ENCODE results near the gene TMEM198. TPM values are rescaled to one million over a fixed set of nuclear protein-coding genes. Genes with fewer than 3 reads are reported as not detected.
A peak's percentile ranks its signal among the peaks of the same experiment; 100 is the strongest.

TMEM198 gene
- total and polyA plus RNA-seq, 9 of the 15 experiments (the other 6 are each of a cell fraction or from before 2014, with no cell fraction given), result 0.03 to 3.8 (median 1.0) TPM

DNA sequence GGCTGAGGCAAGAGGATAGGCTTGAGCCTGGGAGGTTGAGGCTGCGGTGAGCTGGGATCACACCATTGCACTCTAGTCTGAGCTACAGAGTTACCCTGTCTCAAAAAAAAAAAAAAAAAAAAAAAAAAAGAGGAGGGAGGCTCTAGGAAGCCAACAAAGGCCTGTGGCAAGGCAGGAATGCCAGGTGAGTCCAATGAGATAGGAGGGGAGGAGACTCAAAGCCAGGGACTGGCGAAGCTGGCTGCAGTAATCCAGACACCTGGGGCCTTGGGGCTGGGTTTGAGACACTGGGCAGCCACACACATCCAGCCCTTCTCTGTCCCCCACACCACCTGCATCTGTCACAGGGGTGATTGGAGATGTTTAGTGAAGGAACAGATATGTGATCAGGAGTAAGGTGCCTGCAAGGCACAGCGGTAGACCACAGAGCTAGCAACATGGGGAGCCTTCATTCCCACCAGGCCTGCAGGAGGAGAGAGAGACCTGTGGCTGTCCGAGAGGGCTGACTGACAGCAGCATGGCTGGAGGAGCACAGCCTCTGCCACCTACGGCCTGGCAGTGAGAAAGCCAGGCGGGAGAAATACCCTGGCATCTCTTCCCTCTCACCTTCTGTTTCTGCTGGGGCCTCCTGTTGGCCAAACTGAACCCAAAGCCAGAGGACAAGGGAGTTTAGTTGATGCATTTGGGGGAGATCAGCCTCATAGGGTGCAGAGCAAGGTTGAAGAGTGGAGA lies 9.7 kb upstream of the TMEM198 start:
- H3K4me1 ChIP-seq (replicated peaks in 1 of 2; ENCODE audit: control insufficient read depth in 2 of 2, insufficient read depth in 2 of 2, low read length in 2 of 2), result peaks cover 14 to 56% of the 10 kb centered on the region in 2 experiments
- ATAC-seq (no peak), DNase-seq (ENCODE audit: extremely low read depth in 1 of 4, low spot score in 3 of 4) (no peak), FAIRE-seq (no peak)
- ChIA-PET CTCF (ENCODE audit: low intra/inter-chr PET ratio) (no interaction called here), POLR2A (interaction anchor here (0.5 kb wide), 1 partner anchor 98 kb away, joined by 3 read pairs; no protein-coding TSS in a partner anchor)
- H3K27me3 ChIP-seq (ENCODE audit: control insufficient read depth in 2 of 2, insufficient read depth in 2 of 2, low read length in 2 of 2), result no peaks in the 10 kb centered on the region
- TF ChIP-seq IFI16 (CRISPR knock-in tag; IDR thresholded peaks at IDR 0.05), result no peak
- TF ChIP-seq TEAD2 (tag; IDR thresholded peaks at IDR 0.05), result no peak
- no peak for TF ChIP-seq XRCC5 (IDR thresholded peaks at IDR 0.05; ENCODE audit: low read depth, low read length)
- TF ChIP-seq ARNT (IDR thresholded peaks at IDR 0.05), result no peak
- TF ChIP-seq ZNF583 (CRISPR knock-in tag; IDR thresholded peaks at IDR 0.05), result no peak
- TF ChIP-seq ZBTB1 (CRISPR knock-in tag; IDR thresholded peaks at IDR 0.05; ENCODE audit: borderline replicate concordance, low read depth), result no peak
- TF ChIP-seq, protein P1, sequence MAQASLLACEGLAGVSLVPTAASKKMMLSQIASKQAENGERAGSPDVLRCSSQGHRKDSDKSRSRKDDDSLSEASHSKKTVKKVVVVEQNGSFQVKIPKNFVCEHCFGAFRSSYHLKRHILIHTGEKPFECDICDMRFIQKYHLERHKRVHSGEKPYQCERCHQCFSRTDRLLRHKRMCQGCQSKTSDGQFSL (CRISPR knock-in tag; IDR thresholded peaks at IDR 0.05), result no peak
- TF ChIP-seq, protein P1 (tag; IDR thresholded peaks at IDR 0.05), result no peak
- TF ChIP-seq, protein P2, sequence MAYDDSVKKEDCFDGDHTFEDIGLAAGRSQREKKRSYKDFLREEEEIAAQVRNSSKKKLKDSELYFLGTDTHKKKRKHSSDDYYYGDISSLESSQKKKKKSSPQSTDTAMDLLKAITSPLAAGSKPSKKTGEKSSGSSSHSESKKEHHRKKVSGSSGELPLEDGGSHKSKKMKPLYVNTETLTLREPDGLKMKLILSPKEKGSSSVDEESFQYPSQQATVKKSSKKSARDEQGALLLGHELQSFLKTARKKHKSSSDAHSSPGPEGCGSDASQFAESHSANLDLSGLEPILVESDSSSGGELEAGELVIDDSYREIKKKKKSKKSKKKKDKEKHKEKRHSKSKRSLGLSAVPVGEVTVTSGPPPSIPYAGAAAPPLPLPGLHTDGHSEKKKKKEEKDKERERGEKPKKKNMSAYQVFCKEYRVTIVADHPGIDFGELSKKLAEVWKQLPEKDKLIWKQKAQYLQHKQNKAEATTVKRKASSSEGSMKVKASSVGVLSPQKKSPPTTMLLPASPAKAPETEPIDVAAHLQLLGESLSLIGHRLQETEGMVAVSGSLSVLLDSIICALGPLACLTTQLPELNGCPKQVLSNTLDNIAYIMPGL (CRISPR knock-in tag; IDR thresholded peaks at IDR 0.05), result no peak
- TF ChIP-seq, protein P3, sequence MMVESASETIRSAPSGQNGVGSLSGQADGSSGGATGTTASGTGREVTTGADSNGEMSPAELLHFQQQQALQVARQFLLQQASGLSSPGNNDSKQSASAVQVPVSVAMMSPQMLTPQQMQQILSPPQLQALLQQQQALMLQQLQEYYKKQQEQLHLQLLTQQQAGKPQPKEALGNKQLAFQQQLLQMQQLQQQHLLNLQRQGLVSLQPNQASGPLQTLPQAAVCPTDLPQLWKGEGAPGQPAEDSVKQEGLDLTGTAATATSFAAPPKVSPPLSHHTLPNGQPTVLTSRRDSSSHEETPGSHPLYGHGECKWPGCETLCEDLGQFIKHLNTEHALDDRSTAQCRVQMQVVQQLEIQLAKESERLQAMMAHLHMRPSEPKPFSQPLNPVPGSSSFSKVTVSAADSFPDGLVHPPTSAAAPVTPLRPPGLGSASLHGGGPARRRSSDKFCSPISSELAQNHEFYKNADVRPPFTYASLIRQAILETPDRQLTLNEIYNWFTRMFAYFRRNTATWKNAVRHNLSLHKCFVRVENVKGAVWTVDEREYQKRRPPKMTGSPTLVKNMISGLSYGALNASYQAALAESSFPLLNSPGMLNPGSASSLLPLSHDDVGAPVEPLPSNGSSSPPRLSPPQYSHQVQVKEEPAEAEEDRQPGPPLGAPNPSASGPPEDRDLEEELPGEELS (CRISPR knock-in tag; IDR thresholded peaks at IDR 0.05; ENCODE audit: borderline replicate concordance), result no peak
- TF ChIP-seq SMAD2 (IDR thresholded peaks at IDR 0.05; ENCODE audit: low read depth, low read length), result no peak
- TF ChIP-seq DMBX1 (CRISPR knock-in tag; IDR thresholded peaks at IDR 0.05; ENCODE audit: borderline replicate concordance), result no peak
- no peak for TF ChIP-seq SP2 (IDR thresholded peaks at IDR 0.05; ENCODE audit: extremely low read depth, low read depth, low read length, poor library complexity, severe bottlenecking)
- TF ChIP-seq ZNF197 (CRISPR knock-in tag; IDR thresholded peaks at IDR 0.05; ENCODE audit: low read depth), result no peak
- 69% methylated on average over 3 of the region's 6 CpGs for WGBS (ENCODE audit: insufficient coverage, low coverage, missing lambda C conversion rate)
- in situ Hi-C loops (cut with MboI) (loop anchor here (5.0 kb wide), 1 partner anchor 127 kb away; no protein-coding TSS in a partner anchor), intact Hi-C loops (cut with micrococcal nuclease) (no loop called here)
- no peaks in the 10 kb centered on the region for H3K9me1 ChIP-seq (ENCODE audit: control insufficient read depth, insufficient read depth, low read length)
- no peak overlapping the region for H3K27ac ChIP-seq (ENCODE audit: extremely low read depth, low read depth, low read length)
- no peak overlapping the region for H3K4me2 ChIP-seq (ENCODE audit: insufficient read depth, low read length)
- no peak overlapping the region for H2AFZ ChIP-seq (ENCODE audit: low read depth, low read length)
- peaks cover 38% of the 10 kb centered on the region for H3K79me2 ChIP-seq (ENCODE audit: control insufficient read depth, insufficient read depth, low read length)
- H4K20me1 ChIP-seq (replicated peaks; ENCODE audit: control insufficient read depth, insufficient read depth, low read length), result peaks cover 8% of the 10 kb centered on the region; the same call in 1 of the 2 replicates
- peaks cover 48% of the 10 kb centered on the region; the same call in 2 of the 3 replicates for H3K36me3 ChIP-seq (ENCODE audit: control insufficient read depth, insufficient read depth, low read length)
- no peak overlapping the region for H3K4me3 ChIP-seq
- peak overlapping the region in 1 of 2 experiments; percentile 48; a peak in 1 of 4 replicates for H3K9ac ChIP-seq (ENCODE audit: insufficient read depth in 1 of 2, low read depth in 2 of 2, low read length in 2 of 2)
- BruUV-seq (replicated peaks), result no TSS peak
- H3K9me3 ChIP-seq (replicated peaks; ENCODE audit: control insufficient read depth, insufficient read depth, low read depth, low read length), result no peaks in the 10 kb centered on the region

All from K562 (cell line).